HG03045 (cell line): ENCODE results near the gene GALM.
"Not testable (repeated sequence)": the region's sequence is repeated elsewhere in the genome, so short reads cannot be mapped to it uniquely, and the experiment has no call there.

Source experiments
- ATAC-seq: cut with Tn5 transposase; IDR thresholded peaks from one replicate; pipeline ENCODE4 v1.9.1; 2021; ENCODE audit warnings: mild to moderate bottlenecking, moderate library complexity; ENCODE audit not compliant: unreplicated experiment

The GALM gene

DNA sequence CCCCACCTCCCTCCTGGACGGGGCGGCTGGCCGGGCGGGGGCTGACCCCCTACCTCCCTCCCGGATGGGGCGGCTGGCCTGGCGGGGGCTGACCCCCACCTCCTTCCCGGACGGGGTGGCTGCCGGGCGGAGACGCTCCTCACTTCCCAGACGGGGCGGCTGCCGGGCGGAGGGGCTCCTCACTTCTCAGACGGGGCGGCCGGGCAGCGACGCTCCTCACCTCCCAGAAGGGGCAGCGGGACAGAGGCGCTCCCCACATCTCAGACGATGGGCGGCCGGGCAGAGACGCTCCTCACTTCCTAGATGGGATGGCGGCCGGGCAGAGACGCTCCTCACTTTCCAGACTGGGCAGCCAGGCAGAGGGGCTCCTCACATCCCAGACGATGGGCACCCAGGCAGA is 90.0 kb downstream of the GALM start:
- ATAC-seq, result not testable (repeated sequence)

DNA sequence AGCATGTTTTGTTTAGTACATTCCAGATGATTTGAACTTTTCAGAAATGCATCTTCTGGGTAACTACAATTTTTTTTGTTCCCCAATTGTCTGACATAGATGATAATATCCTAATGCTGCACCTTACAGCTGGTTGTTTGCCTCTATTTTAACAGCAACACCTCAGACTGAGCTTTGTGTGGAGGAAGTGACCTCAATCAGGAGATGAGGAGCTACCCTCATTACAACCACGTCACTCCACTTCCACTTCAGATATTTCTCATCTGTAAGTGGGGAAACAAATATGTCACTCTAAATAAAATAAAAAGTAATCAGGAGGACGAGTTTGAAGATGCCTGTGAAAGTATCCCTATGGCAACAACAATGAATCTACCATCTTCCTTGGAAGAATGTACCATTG is 97.3 kb downstream of the GALM start:
- no peak for ATAC-seq

DNA sequence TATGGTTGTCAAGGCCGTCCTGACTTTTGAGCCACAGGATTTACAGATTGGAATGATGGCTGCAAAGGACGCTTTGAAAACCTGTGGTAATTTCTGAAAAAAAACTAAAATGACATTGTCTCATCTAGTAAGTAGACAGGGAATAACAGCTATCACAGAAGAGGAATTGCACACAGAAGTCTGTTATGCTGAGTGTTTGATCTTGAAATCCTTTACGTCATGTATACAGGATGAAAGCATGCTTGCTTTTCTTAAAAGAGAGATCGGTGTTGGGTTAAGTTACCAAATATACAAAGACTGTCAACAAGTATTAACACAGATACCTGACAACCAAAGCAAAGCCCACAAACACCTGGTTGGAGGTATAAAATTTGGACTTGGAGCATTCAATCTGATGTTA is 97.8 kb downstream of the GALM start:
- no peak for ATAC-seq

DNA sequence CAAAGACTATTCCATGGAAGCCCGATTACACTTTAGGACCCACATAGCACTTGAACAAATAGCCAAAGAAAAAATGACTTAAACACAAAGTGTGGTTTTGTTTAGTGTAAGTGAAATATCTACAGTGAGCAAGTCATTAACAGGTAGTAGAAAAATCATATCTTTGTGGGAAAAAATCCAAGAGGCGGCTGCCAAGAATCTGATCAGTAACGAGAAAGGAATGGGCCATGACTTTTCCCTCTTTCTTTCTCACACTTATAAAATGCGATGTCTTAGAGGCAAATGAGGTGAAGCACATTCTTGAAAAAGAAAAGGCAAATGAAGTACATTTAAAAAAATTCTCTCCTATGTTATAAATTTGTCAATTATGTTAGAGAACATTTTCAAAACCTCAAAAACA is 99.2 kb downstream of the GALM start:
- no peak for ATAC-seq

DNA sequence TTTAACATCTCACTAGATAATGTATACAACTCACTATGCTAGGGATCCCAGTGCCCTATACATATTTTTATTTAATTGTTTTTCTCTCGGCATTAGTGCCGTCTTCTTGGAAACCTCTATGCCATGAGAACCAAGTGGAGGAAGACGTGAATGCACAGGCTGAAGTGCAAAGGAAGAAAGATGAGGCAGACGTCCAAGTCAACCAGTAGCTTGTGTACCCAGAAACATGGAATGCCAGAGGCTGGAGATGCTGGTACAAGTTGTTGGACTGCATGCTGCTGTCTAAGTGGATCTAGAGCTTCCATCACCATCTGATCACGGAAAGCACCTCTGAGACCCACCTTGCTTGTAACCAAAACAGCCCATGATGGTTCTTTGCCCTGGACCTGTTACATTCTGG is 99.6 kb downstream of the GALM start:
- no peak for ATAC-seq

DNA sequence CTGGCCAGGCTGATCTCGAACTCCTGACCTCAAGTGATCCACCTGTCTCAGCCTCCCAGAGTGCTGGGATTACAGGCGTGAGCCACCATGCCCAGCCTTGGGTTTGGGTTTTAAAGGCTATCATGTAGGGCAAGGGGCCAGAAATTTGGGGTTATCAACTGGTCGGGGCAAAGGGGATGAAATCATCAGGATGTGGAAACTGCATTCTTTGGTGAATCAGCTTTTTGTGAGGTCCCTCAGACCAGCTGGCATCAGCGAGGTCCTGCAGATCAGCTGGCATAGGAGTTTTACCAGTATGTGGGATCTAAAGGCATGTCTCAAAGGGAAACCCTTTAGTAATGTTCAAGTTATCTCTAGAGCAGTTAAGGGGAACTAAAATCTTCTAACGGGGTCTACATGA is 105.7 kb downstream of the GALM start:
- no peak for ATAC-seq

DNA sequence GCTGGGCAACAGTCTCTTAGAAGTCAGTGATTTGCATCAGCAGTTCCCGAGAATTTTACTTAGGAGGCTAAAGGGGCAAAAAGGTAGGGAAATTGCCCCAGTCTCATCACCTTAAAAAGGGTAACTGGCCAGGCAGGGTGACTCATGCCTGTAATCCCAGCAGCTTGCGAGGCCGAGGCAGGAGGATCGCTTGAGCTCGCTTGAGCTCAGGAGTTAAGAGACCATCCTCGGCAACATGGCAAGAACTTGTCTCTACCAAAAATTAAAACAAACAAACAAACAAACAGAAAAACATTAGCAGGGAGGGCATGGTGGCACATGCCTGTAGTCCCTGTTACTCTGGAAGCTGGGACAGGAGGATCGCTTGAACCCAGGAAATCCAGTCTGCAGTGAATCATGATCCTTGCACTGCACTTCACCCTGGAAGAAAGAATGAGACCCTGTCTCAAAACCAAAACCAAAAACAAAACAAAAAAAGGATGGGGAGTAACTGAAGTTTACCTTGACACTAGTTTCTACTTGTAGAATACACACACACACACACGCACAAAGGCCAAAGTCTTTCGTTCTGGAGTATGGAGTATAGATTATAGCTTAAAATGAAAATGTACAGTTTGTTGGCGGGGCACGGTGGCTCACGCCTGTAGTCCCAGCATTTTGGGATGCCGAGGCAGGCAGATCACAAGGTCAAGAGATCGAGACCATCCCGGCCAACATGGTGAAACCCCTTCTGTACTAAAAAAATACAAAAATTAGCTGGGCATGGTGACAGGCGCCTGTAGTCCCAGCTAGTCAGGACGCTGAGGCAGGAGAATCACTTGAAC is 109.4 kb downstream of the GALM start:
- ATAC-seq, result no peak

DNA sequence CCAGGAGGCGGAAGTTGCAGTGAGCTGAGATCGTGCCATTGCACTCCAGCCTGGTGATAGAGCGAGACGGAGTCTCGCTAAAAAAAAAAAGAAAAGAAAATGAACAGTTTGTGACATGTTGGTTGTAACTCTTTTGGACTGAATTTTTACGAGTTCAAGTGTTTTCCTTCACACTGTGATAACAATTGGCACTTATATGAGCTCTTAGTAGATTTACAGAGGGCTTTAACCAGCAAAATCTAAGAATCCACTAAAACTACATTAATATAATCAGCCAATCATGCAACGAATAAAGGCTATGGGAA is 110.0 kb downstream of the GALM start:
- ATAC-seq, result no peak

DNA sequence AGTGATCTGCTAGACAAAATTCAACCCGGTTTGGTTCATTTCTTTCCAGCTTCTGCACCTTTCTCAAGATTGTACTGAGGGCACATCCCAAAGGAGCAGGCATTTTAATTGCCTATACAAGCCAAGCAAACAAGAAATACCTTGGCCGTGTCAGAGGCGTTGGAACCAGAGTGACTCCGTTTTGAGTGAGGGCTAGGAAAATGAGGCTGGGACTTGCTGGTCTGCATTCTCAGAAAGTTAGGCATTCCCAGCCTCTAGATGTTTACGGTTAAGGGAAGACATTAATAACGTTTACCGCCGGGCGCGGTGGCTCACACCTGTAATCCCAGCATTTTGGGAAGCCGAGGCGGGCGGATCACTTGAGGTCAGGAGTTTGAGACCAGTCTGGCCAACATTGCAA is 110.6 kb downstream of the GALM start:
- no peak for ATAC-seq

DNA sequence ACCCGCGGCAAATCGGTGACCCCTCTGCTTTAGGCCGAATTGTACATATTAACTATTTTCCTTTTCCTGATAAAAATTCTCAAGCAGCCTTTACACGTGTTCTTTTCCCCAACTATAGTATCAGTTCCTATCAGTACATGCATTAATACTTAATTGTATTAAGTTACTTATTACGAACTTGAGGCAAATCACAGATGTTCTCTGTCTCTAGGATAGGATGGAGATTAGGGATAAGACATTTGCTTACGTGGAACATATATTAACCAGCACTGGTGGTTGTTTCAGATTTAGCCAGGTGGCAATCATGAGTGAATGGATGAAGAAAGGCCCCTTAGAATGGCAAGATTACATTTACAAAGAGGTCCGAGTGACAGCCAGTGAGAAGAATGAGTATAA is 112.8 kb downstream of the GALM start:
- no peak for ATAC-seq

DNA sequence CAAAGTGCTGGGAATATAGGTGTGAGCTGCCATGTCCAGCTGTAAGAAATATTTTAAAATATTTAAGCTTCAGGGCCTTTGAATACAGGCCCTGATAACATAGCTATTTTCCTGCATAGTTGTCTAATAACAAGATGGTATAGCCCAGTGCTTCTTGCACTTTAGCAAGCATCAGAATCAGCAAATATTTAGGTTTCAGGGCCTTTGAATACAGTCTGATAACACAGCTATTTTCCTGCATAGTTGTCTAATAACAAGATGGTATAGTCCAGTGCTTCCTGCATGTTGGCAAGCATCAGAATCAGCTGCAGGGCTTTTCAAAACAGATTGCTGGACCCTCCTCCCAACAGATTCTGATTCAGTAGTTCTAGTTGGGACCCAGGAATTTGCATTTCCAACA is 117.7 kb downstream of the GALM start:
- ATAC-seq, result no peak
